HL-60 (cell line): Measurements from ENCODE around the gene PDGFC.

Experiments
- CTCF ChIP-seq: IDR thresholded peaks from one replicate; pipeline ENCODE4 v1.5.1; 2011; ENCODE audit warnings: low read length, control low read depth, inconsistent platforms; ENCODE audit not compliant: insufficient read depth
- GABPA ChIP-seq: IDR thresholded peaks from 2 replicates; pipeline ENCODE4 v1.6.1; 2012; ENCODE audit warnings: low read depth
- REST ChIP-seq: IDR thresholded peaks from 2 replicates; pipeline ENCODE4 v1.6.1; 2012; ENCODE audit warnings: low read depth; ENCODE audit not compliant: insufficient replicate concordance

DNA sequence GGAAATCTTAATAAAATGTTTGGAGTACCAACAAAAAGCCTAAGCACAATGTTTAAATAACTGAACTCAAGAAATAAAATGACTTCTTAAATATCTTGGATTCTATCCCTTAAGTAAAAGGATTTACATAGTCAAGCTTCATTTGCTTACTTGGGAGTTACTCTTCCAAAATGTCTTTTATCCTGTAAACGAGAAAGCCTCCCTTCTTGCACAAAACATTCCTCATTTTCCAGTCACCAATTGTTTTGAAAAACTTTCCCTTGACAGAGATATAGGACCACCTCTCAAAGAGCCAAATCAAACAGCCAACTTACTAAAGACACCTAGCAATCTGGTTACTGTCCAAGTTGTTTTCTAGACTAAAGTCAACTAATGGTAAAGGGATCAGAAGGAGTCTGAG is 18.6 kb downstream of the PDGFC start:
- no peak for TF ChIP-seq CTCF
- no peak for TF ChIP-seq REST
- TF ChIP-seq GABPA: no peak
